GM18519 (cell line): ENCODE measurements around the gene GRM7.

Source experiments
- ATAC-seq: cut with Tn5 transposase; IDR thresholded peaks from one replicate; pipeline ENCODE4 v1.9.1; 2021; ENCODE audit warnings: mild to moderate bottlenecking, moderate library complexity; ENCODE audit not compliant: unreplicated experiment, low FRiP score

Gene GRM7

GRCh38 chr3:7745711-7746110, 884.8 kb downstream of the GRM7 start:
- no peak for ATAC-seq

GRCh38 chr3:7749931-7750695, 889.2 kb downstream of the GRM7 start:
- no peak for ATAC-seq

- no peak for ATAC-seq
Observed at GRCh38 chr3:7752005-7752404, 891.1 kb downstream of the GRM7 start.

GRCh38 chr3:7754653-7755441, 893.9 kb downstream of the GRM7 start:
- no peak for ATAC-seq

GRCh38 chr3:7759630-7760029, 898.7 kb downstream of the GRM7 start:
- no peak for ATAC-seq

- no peak for ATAC-seq
Observed at GRCh38 chr3:7760718-7761117, 899.8 kb downstream of the GRM7 start.

- ATAC-seq, result no peak
Observed at GRCh38 chr3:7764115-7764514, 903.2 kb downstream of the GRM7 start.

GRCh38 chr3:7766530-7766929, 905.6 kb downstream of the GRM7 start:
- no peak for ATAC-seq

- ATAC-seq, result no peak
Observed at GRCh38 chr3:7779331-7779730, 918.4 kb downstream of the GRM7 start.

- ATAC-seq, result no peak
Observed at GRCh38 chr3:7781395-7781794, 920.5 kb downstream of the GRM7 start.

GRCh38 chr3:7787871-7788828, 927.2 kb downstream of the GRM7 start:
- ATAC-seq, result no peak

- no peak for ATAC-seq
Observed at GRCh38 chr3:7788881-7789280, 928.0 kb downstream of the GRM7 start.

- no peak for ATAC-seq
Observed at GRCh38 chr3:7789324-7789723, 928.4 kb downstream of the GRM7 start.

GRCh38 chr3:7790141-7790540, 929.2 kb downstream of the GRM7 start:
- no peak for ATAC-seq
